OCI-LY1 (cell line): ENCODE results near the gene EEFSEC.

Source experiments
- H2AFZ ChIP-seq: fragments of 200-600 bp; sonication (generic), shearing (Covaris generic); 2 replicates; pipeline ENCODE4 v1.6.0; 2014; ENCODE audit warnings: antibody characterized with exemption, mild to moderate bottlenecking, low read length
- H3F3A ChIP-seq: fragments of 200-600 bp; sonication (generic), shearing (Covaris generic); 2 replicates; pipeline ENCODE4 v1.6.0; 2014; ENCODE audit warnings: mild to moderate bottlenecking, antibody characterized with exemption, low read length, moderate library complexity; ENCODE audit not compliant: insufficient read depth
- H3K27ac ChIP-seq: fragments of 200-600 bp; sonication (generic); 2 replicates; pipeline ENCODE4 v1.5.1; 2014; ENCODE audit warnings: low read length, mixed run types, mild to moderate bottlenecking, low read depth; ENCODE audit not compliant: poor library complexity, severe bottlenecking
- H3K27me3 ChIP-seq: fragments of 200-600 bp; sonication (generic); 2 replicates; pipeline ENCODE4 v1.6.0; 2014; ENCODE audit warnings: antibody characterized with exemption, mild to moderate bottlenecking, low read length, moderate library complexity; ENCODE audit not compliant: insufficient read depth
- H3K36me3 ChIP-seq: fragments of 200-600 bp; sonication (generic); 2 replicates; pipeline ENCODE4 v1.6.1; 2014; ENCODE audit warnings: mild to moderate bottlenecking, antibody characterized with exemption, low read length, moderate library complexity, mixed read lengths; ENCODE audit not compliant: insufficient read depth
- H3K4me1 ChIP-seq: fragments of 200-600 bp; sonication (generic); 2 replicates; pipeline ENCODE4 v1.5.1; 2014; ENCODE audit warnings: mild to moderate bottlenecking, low read length, moderate library complexity; ENCODE audit not compliant: insufficient read depth, severe bottlenecking
- H3K4me2 ChIP-seq: fragments of 200-600 bp; sonication (generic), shearing (Covaris generic); 2 replicates; pipeline ENCODE4 v1.6.1; 2014; ENCODE audit warnings: low read length
- H3K4me3 ChIP-seq: fragments of 200-600 bp; sonication (generic); 2 replicates; pipeline ENCODE4 v1.5.1; 2014; ENCODE audit warnings: low read length, low read depth, mild to moderate bottlenecking, mixed read lengths; ENCODE audit not compliant: poor library complexity, severe bottlenecking
- H3K79me2 ChIP-seq: fragments of 200-600 bp; shearing (Covaris generic); 2 replicates; pipeline ENCODE4 v1.6.1; 2016; ENCODE audit warnings: mixed run types, low read length, mixed read lengths; ENCODE audit not compliant: insufficient read depth
- H3K9ac ChIP-seq: fragments of 200-600 bp; sonication (generic), shearing (Covaris generic); 2 replicates; pipeline ENCODE4 v1.6.1; 2014; ENCODE audit warnings: mild to moderate bottlenecking, low read length, mixed read lengths
- H3K9me2 ChIP-seq: fragments of 200-600 bp; sonication (generic), shearing (Covaris generic); 2 replicates; pipeline ENCODE4 v1.6.1; 2014; ENCODE audit warnings: low read depth, mild to moderate bottlenecking, low read length, mixed read lengths
- H3K9me3 ChIP-seq: fragments of 200-600 bp; shearing (Covaris generic); 2 replicates; pipeline ENCODE4 v1.6.1; 2014; ENCODE audit warnings: low read length, mixed read lengths
- H4K20me1 ChIP-seq: fragments of 200-600 bp; sonication (generic), shearing (Covaris generic); 2 replicates; pipeline ENCODE4 v1.6.0; 2016; ENCODE audit warnings: mild to moderate bottlenecking, low read length; ENCODE audit not compliant: insufficient read depth
- EZH2 ChIP-seq: fragments of 200-600 bp; sonication (generic), shearing (Covaris generic); IDR thresholded peaks from 2 replicates; pipeline ENCODE4 v1.8.0; 2017; ENCODE audit warnings: borderline replicate concordance, mixed run types, mild to moderate bottlenecking, antibody characterized with exemption, low read length, moderate library complexity, mixed read lengths
- TF ChIP-seq, protein P1 (sequence below): fragments of 200-600 bp; sonication (generic), shearing (Covaris generic); IDR thresholded peaks from 2 replicates; pipeline ENCODE4 v1.5.1; 2017; ENCODE audit warnings: mild to moderate bottlenecking, antibody characterized with exemption, low read length, moderate library complexity, mixed read lengths

The EEFSEC gene

DNA sequence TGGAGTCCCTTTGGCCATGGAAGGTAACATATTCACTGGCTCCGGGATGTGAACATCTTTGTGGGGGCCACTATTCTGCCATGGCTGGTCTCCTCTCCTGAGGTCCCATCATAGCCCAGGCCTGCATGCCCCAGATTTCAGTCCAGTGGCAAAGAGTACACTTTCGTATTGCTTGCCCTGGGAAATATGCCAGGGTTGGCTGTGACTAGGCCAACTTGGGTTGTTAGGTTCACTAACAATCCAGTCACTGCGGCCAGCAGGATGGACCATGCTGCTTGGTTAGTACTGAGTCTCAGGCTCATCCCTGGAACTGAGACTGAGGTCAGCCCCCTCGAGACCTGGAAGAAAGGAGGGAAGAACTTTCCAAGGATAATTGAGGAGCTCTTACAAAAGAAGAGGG is 9.8 kb upstream of the EEFSEC start:
- Histone ChIP-seq H3K4me1 (no peaks in the 10 kb centered on the region), H4K20me1 (no peaks in the 10 kb centered on the region), H2AFZ (no peak overlapping the region), H3K9ac (no peak overlapping the region), H3K36me3 (no peaks in the 10 kb centered on the region), H3K27ac (no peak overlapping the region), H3K79me2 (no peaks in the 10 kb centered on the region), H3K9me3 (no peaks in the 10 kb centered on the region), H3K4me2 (no peak overlapping the region), H3K4me3 (no peak overlapping the region), H3K27me3 (peaks cover 3% of the 10 kb centered on the region; the same call in 1 of the 2 replicates), H3K9me2 (no peaks in the 10 kb centered on the region), H3F3A (no peaks in the 10 kb centered on the region)
- TF ChIP-seq, protein P1, sequence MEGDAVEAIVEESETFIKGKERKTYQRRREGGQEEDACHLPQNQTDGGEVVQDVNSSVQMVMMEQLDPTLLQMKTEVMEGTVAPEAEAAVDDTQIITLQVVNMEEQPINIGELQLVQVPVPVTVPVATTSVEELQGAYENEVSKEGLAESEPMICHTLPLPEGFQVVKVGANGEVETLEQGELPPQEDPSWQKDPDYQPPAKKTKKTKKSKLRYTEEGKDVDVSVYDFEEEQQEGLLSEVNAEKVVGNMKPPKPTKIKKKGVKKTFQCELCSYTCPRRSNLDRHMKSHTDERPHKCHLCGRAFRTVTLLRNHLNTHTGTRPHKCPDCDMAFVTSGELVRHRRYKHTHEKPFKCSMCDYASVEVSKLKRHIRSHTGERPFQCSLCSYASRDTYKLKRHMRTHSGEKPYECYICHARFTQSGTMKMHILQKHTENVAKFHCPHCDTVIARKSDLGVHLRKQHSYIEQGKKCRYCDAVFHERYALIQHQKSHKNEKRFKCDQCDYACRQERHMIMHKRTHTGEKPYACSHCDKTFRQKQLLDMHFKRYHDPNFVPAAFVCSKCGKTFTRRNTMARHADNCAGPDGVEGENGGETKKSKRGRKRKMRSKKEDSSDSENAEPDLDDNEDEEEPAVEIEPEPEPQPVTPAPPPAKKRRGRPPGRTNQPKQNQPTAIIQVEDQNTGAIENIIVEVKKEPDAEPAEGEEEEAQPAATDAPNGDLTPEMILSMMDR: no peak
- TF ChIP-seq EZH2: no peak

DNA sequence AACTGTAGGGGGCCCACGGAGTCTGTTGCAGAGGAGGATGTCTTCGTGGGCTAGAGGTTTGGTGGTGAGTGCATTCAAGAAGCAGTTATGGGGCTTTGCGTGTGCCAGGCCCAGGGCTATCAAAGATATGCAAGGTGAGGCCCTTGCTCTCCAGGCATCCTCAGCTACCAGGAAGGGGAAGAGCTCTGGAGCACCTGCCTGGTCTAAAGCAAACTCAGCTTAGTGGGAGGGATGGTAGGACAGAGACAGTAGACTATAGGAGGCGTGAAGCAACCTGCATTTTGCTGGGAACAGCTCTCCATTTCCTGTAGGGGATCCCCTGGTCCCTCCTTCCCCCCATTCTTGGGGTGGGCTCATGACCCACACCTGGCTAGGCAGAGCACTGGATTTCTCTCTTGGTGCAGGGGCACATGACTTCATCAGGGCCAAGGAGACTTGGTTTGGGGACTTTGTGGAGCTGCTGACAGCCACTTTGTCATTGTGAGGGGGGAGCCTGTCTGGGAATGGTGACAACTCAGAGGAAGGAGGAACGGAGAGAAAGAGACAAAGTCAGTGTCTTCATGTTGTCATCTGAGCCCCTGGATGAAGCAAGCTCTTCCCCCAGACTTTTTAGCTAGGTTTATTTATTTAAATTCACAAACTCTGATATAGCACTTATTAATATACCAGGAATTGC is 8.6 kb upstream of the EEFSEC start:
- Histone ChIP-seq H3K4me3 (no peak overlapping the region), H3K79me2 (no peaks in the 10 kb centered on the region), H2AFZ (no peak overlapping the region), H3K27me3 (peaks cover 3% of the 10 kb centered on the region; the same call in 1 of the 2 replicates), H4K20me1 (no peaks in the 10 kb centered on the region), H3K27ac (no peak overlapping the region), H3K9me3 (no peaks in the 10 kb centered on the region), H3F3A (no peaks in the 10 kb centered on the region), H3K4me1 (no peaks in the 10 kb centered on the region), H3K9me2 (no peaks in the 10 kb centered on the region), H3K4me2 (no peak overlapping the region), H3K9ac (no peak overlapping the region), H3K36me3 (no peaks in the 10 kb centered on the region)
- TF ChIP-seq EZH2: no peak
- TF ChIP-seq, protein P1: no peak

DNA sequence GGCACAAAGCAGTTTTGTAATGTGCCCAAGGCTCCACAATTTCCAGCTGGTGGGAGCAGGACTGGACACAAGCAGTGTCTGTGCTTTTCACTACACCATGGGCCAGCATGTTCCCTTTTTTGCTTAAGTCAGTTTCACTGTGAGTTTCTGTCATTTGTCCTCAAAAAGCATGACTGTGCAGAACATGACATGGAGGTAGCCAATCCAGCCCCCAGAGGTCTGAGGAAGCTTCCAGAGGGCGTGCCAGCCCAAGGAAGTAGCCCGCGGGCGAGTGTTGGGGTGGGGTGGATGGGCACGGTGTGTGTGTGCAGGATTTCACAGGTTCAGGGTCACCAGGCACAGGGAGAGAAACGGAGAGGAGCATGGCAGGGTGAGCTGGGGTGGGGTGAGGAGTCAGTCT is 8.0 kb upstream of the EEFSEC start:
- no peaks in the 10 kb centered on the region for H4K20me1 ChIP-seq
- H3K9ac ChIP-seq: no peak overlapping the region
- H3F3A ChIP-seq: no peaks in the 10 kb centered on the region
- no peak overlapping the region for H2AFZ ChIP-seq
- no peaks in the 10 kb centered on the region for H3K9me3 ChIP-seq
- H3K36me3 ChIP-seq: no peaks in the 10 kb centered on the region
- peaks cover 3% of the 10 kb centered on the region; the same call in 1 of the 2 replicates for H3K27me3 ChIP-seq
- H3K27ac ChIP-seq: no peak overlapping the region
- H3K4me1 ChIP-seq: no peaks in the 10 kb centered on the region
- H3K9me2 ChIP-seq: no peaks in the 10 kb centered on the region
- no peaks in the 10 kb centered on the region for H3K79me2 ChIP-seq
- TF ChIP-seq, protein P1: no peak
- no peak for TF ChIP-seq EZH2
- no peak overlapping the region for H3K4me2 ChIP-seq
- no peak overlapping the region for H3K4me3 ChIP-seq
